ENCODE results near the gene HLA-DQA1.

The HLA-DQA1 gene

GRCh38 chr6:32609731-32610640 is 27.2 kb upstream of the HLA-DQA1 start:
- no peaks in the 10 kb centered on the region for H3K9me2 ChIP-seq (replicated peaks; ENCODE audit: insufficient read depth, low read length)
- peak overlapping the region; percentile 17; the same call in 1 of the 2 replicates for H3K9ac ChIP-seq (ENCODE audit: low read length)
- H3K27ac ChIP-seq (ENCODE audit: low read depth, low read length): peak overlapping the region; percentile 35
- no peak for TF ChIP-seq EZH2phosphoT487 (conservative IDR thresholded peaks at IDR 0.05; ENCODE audit: low read length)
- no peaks in the 10 kb centered on the region for H3K27me3 ChIP-seq (ENCODE audit: low read length)
- H3K4me2 ChIP-seq (ENCODE audit: low read depth, low read length, poor library complexity, severe bottlenecking): peak overlapping the region; percentile 50
- no peaks in the 10 kb centered on the region for H3K36me3 ChIP-seq (ENCODE audit: low read length)
- no peaks in the 10 kb centered on the region for H3K79me2 ChIP-seq (ENCODE audit: insufficient read depth, low read length)
- H2AFZ ChIP-seq (ENCODE audit: low read depth, low read length, severe bottlenecking): peak overlapping the region; percentile 43
- H3K4me3 ChIP-seq (ENCODE audit: insufficient read depth, low read length, poor library complexity, severe bottlenecking): peak overlapping the region; percentile 20
- H3K9me3 ChIP-seq (ENCODE audit: insufficient read depth, low read length): no peaks in the 10 kb centered on the region
- no peaks in the 10 kb centered on the region; the same call in 1 of the 2 replicates for H3F3A ChIP-seq (ENCODE audit: insufficient read depth)
- H4K20me1 ChIP-seq (ENCODE audit: low read depth, low read length): no peaks in the 10 kb centered on the region

- Histone ChIP-seq H3F3A (ENCODE audit: insufficient read depth) (no peaks in the 10 kb centered on the region; the same call in 1 of the 2 replicates), H2AFZ (ENCODE audit: low read depth, low read length, severe bottlenecking) (peak overlapping the region; percentile 43), H3K9me3 (ENCODE audit: insufficient read depth, low read length) (no peaks in the 10 kb centered on the region)
These were observed 26.4 kb upstream of the HLA-DQA1 start for GRCh38 chr6:32610682-32611296.

GRCh38 chr6:32613475-32613874 is 23.7 kb upstream of the HLA-DQA1 start:
- no peak overlapping the region for H3K27ac ChIP-seq (ENCODE audit: low read depth, low read length)

More at GRCh38 chr6:32610682-32611296, 26.4 kb upstream of the HLA-DQA1 start:
- Histone ChIP-seq H3K79me2 (ENCODE audit: insufficient read depth, low read length) (no peaks in the 10 kb centered on the region), H3K4me3 (ENCODE audit: insufficient read depth, low read length, poor library complexity, severe bottlenecking) (no peak overlapping the region), H3K36me3 (ENCODE audit: low read length) (no peaks in the 10 kb centered on the region), H3K9me2 (replicated peaks; ENCODE audit: insufficient read depth, low read length) (no peaks in the 10 kb centered on the region), H3K4me2 (ENCODE audit: low read depth, low read length, poor library complexity, severe bottlenecking) (peak overlapping the region; percentile 50), H4K20me1 (ENCODE audit: low read depth, low read length) (no peaks in the 10 kb centered on the region), H3K9ac (ENCODE audit: low read length) (no peak overlapping the region), H3K27me3 (ENCODE audit: low read length) (no peaks in the 10 kb centered on the region), H3K27ac (ENCODE audit: low read depth, low read length) (0 out of 2 replicates have a peak overlapping the region, but pooled peaks have one; percentile 35)
- TF ChIP-seq EZH2phosphoT487 (conservative IDR thresholded peaks at IDR 0.05; ENCODE audit: low read length): no peak
- no peak for TF ChIP-seq CTCF (IDR thresholded peaks at IDR 0.05; ENCODE audit: insufficient read depth, low read length, poor library complexity, severe bottlenecking)

More at GRCh38 chr6:32613475-32613874, 23.7 kb upstream of the HLA-DQA1 start:
- Histone ChIP-seq H2AFZ (ENCODE audit: low read depth, low read length, severe bottlenecking) (no peak overlapping the region), H3K4me3 (ENCODE audit: insufficient read depth, low read length, poor library complexity, severe bottlenecking) (no peak overlapping the region), H3K9ac (ENCODE audit: low read length) (no peak overlapping the region), H4K20me1 (ENCODE audit: low read depth, low read length) (no peaks in the 10 kb centered on the region), H3K27me3 (ENCODE audit: low read length) (no peaks in the 10 kb centered on the region), H3F3A (ENCODE audit: insufficient read depth) (no peaks in the 10 kb centered on the region), H3K4me2 (ENCODE audit: low read depth, low read length, poor library complexity, severe bottlenecking) (no peak overlapping the region), H3K9me2 (replicated peaks; ENCODE audit: insufficient read depth, low read length) (no peaks in the 10 kb centered on the region), H3K9me3 (ENCODE audit: insufficient read depth, low read length) (no peaks in the 10 kb centered on the region), H3K79me2 (ENCODE audit: insufficient read depth, low read length) (no peaks in the 10 kb centered on the region), H3K36me3 (ENCODE audit: low read length) (0 out of 2 replicates have a peak, but pooled peaks cover 3% of the 10 kb centered on the region)
- TF ChIP-seq EZH2phosphoT487 (conservative IDR thresholded peaks at IDR 0.05; ENCODE audit: low read length) (no peak), CTCF (IDR thresholded peaks at IDR 0.05; ENCODE audit: insufficient read depth, low read length, poor library complexity, severe bottlenecking) (no peak)
